WERI-Rb-1 (cell line): Measurements from ENCODE around the gene SNX30.
A peak's percentile ranks its signal among the peaks of the same experiment; 100 is the strongest.

Experiments
- DNase-seq: peaks from one replicate; pipeline ENCODE4 v3.0.0-alpha.2; 2020
- H3K27ac ChIP-seq: fragments of 250-450 bp; sonication (Bioruptor Pico); 2 replicates; pipeline ENCODE4 v1.5.1; 2020; ENCODE audit warnings: mild to moderate bottlenecking, moderate library complexity
- H3K27me3 ChIP-seq: fragments of 250-450 bp; sonication (Bioruptor Pico); 2 replicates; pipeline ENCODE4 v1.5.1; 2021; ENCODE audit warnings: mild to moderate bottlenecking, low read depth, moderate library complexity; ENCODE audit not compliant: insufficient read depth, severe bottlenecking
- H3K36me3 ChIP-seq: fragments of 250-450 bp; sonication (Bioruptor Pico); 2 replicates; pipeline ENCODE4 v1.5.1; 2020; ENCODE audit warnings: mild to moderate bottlenecking, moderate library complexity
- H3K4me3 ChIP-seq: 2 replicates; pipeline ENCODE4 v1.5.1; 2011; ENCODE audit warnings: low read depth, mild to moderate bottlenecking, control low read depth, low read length
- H3K9me3 ChIP-seq: fragments of 250-450 bp; sonication (Bioruptor Pico); 2 replicates; pipeline ENCODE4 v1.5.1; 2021; ENCODE audit warnings: mild to moderate bottlenecking, moderate library complexity; ENCODE audit not compliant: severe bottlenecking
- CTCF ChIP-seq: IDR thresholded peaks from 2 replicates; pipeline ENCODE4 v1.5.1; 2011; ENCODE audit warnings: low read depth, mild to moderate bottlenecking, control low read depth, inconsistent platforms, low read length

The SNX30 gene

GRCh38 chr9:112884101-112884500, 133.5 kb downstream of the SNX30 start:
- Histone ChIP-seq H3K27me3 (no peaks in the 10 kb centered on the region), H3K9me3 (no peaks in the 10 kb centered on the region), H3K4me3 (no peak overlapping the region), H3K27ac (no peak overlapping the region), H3K36me3 (no peaks in the 10 kb centered on the region; the same call in 1 of the 2 replicates)
- DNase-seq = no peak
- TF ChIP-seq CTCF = no peak

- H3K36me3 ChIP-seq = no peaks in the 10 kb centered on the region; the same call in 1 of the 2 replicates
- no peaks in the 10 kb centered on the region for H3K27me3 ChIP-seq
- TF ChIP-seq CTCF = no peak
- no peak overlapping the region for H3K4me3 ChIP-seq
- no peaks in the 10 kb centered on the region for H3K9me3 ChIP-seq
- DNase-seq = no peak
- no peak overlapping the region for H3K27ac ChIP-seq
These were observed 134.2 kb downstream of the SNX30 start for GRCh38 chr9:112884721-112885120.

- Histone ChIP-seq H3K9me3 (no peaks in the 10 kb centered on the region), H3K27me3 (no peaks in the 10 kb centered on the region), H3K27ac (no peak overlapping the region), H3K36me3 (no peaks in the 10 kb centered on the region; the same call in 1 of the 2 replicates), H3K4me3 (no peak overlapping the region)
- DNase-seq = no peak
- no peak for TF ChIP-seq CTCF
These were observed 134.8 kb downstream of the SNX30 start for GRCh38 chr9:112885324-112885723.

- Histone ChIP-seq H3K27me3 (no peaks in the 10 kb centered on the region), H3K9me3 (no peaks in the 10 kb centered on the region), H3K4me3 (no peak overlapping the region), H3K36me3 (no peaks in the 10 kb centered on the region), H3K27ac (no peak overlapping the region)
- DNase-seq = no peak
- no peak for TF ChIP-seq CTCF
These were observed 135.8 kb downstream of the SNX30 start for GRCh38 chr9:112886351-112886750.

GRCh38 chr9:112887381-112887780, 136.8 kb downstream of the SNX30 start:
- no peaks in the 10 kb centered on the region for H3K27me3 ChIP-seq
- no peaks in the 10 kb centered on the region for H3K36me3 ChIP-seq
- DNase-seq = peak; percentile 30
- no peak overlapping the region for H3K4me3 ChIP-seq
- no peaks in the 10 kb centered on the region for H3K9me3 ChIP-seq
- peak; percentile 80 for TF ChIP-seq CTCF
- H3K27ac ChIP-seq = no peak overlapping the region
